Epithelial cell of proximal tubule (primary cell): ENCODE data around the gene BMPR1A. TPM values are rescaled to one million over a fixed set of nuclear protein-coding genes. Genes with fewer than 3 reads are reported as not detected.

Experiments used
- DNase-seq: peaks from one replicate; pipeline ENCODE4 v3.0.0-alpha.2; 2011; ENCODE audit warnings: low read depth
- H3K4me3 ChIP-seq: 2 replicates; pipeline ENCODE4 v1.5.1; 2011; ENCODE audit warnings: low read depth, mild to moderate bottlenecking, low read length
- total RNA-seq: library from RNA; depleted of rRNA; stranded (reverse); fragments of >200 nt; gene quantifications from 2 replicates; pipeline ENCODE4 v1.2.3, GENCODE V29; 2015
- TF ChIP-seq, protein P1 (sequence below): conservative IDR thresholded peaks from 2 replicates; pipeline ENCODE4 v1.5.1; 2012; ENCODE audit warnings: low read depth, mild to moderate bottlenecking, low read length

The BMPR1A gene
- total RNA-seq, 1 donor from 2014 or later = 15.5 TPM

GRCh38 chr10:86942441-86943315 is 186.3 kb downstream of the BMPR1A start:
- TF ChIP-seq, protein P1, sequence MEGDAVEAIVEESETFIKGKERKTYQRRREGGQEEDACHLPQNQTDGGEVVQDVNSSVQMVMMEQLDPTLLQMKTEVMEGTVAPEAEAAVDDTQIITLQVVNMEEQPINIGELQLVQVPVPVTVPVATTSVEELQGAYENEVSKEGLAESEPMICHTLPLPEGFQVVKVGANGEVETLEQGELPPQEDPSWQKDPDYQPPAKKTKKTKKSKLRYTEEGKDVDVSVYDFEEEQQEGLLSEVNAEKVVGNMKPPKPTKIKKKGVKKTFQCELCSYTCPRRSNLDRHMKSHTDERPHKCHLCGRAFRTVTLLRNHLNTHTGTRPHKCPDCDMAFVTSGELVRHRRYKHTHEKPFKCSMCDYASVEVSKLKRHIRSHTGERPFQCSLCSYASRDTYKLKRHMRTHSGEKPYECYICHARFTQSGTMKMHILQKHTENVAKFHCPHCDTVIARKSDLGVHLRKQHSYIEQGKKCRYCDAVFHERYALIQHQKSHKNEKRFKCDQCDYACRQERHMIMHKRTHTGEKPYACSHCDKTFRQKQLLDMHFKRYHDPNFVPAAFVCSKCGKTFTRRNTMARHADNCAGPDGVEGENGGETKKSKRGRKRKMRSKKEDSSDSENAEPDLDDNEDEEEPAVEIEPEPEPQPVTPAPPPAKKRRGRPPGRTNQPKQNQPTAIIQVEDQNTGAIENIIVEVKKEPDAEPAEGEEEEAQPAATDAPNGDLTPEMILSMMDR = no peak
- DNase-seq = no peak
- H3K4me3 ChIP-seq = no peak overlapping the region

GRCh38 chr10:86943316-86944030 is 187.1 kb downstream of the BMPR1A start:
- no peak for DNase-seq
- TF ChIP-seq, protein P1 = no peak
- no peak overlapping the region for H3K4me3 ChIP-seq

- no peak for DNase-seq
- no peak overlapping the region for H3K4me3 ChIP-seq
- TF ChIP-seq, protein P1 = no peak
Observed at GRCh38 chr10:86944031-86944419, 187.6 kb downstream of the BMPR1A start.

DNA sequence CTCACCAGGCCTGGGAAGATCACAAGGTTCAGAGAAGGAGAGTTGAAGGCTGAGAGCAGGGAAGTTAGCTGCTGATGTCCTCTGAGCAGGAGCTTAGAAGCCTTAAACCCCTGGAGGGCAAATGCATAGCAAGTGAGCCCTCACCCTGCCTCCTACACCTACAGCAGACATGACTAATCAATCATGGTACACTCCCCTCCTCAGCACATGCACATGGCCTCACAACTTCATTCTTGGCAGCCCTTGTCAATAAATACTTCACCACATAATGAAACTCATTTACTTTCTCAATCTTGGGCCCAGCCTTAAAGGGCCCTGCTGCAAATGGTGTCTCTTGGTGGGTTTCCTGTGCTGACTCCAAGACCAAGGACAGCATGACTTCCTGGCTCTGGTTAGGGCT is 188.1 kb downstream of the BMPR1A start:
- no peak for DNase-seq
- no peak overlapping the region for H3K4me3 ChIP-seq
- TF ChIP-seq, protein P1 = no peak

DNA sequence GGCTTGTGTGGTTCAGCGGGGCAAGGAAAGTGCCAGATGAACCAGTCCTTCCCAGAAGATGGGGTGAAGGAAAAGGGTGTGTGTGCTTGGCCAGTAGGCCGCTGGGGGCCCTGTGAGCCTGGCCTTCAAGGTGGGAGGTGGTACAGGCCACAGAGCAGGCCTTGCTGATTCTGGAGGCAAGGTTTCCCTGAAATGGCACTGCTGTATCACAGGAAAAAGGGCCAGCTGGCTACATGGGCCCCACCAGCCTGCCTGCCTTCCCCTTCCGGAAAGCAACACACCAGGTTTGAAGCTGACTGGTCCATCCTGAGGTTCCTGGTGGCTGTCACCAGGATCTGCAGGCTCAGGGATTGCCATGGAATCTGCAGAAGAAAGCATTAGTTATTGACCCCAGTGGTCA is 188.5 kb downstream of the BMPR1A start:
- DNase-seq = no peak
- H3K4me3 ChIP-seq = no peak overlapping the region
- TF ChIP-seq, protein P1 = no peak

GRCh38 chr10:86945361-86946212 is 189.2 kb downstream of the BMPR1A start:
- no peak for DNase-seq
- H3K4me3 ChIP-seq = no peak overlapping the region
- TF ChIP-seq, protein P1 = peak; percentile 68
